Measurements from ENCODE around the gene KLHL13.

DNA sequence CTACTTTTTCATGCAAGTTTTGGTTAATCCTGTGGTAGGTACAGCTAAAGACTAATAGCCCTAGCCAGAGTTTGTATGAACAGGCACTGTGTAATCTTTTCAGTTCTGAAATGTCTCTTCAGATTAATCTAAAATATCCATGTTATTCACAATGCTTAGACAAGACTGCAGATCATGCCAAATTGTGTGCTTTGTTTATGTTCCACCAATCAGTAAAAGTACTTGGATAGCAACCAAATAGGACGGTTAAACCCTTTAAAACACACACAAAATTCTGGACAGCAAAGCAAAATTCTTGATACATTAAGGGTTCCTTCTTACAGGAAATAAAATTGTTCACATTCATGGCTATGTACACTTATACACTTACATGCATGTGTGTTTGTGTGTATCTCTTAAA, 139.1 kb downstream of the KLHL13 start:
- TF ChIP-seq FOXK2 (IDR thresholded peaks at IDR 0.05) (no peak), BHLHE40 (IDR thresholded peaks at IDR 0.05; ENCODE audit: borderline replicate concordance) (no peak), ARNT (IDR thresholded peaks at IDR 0.05) (no peak), SP1 (IDR thresholded peaks at IDR 0.05) (no peak), SUZ12 (IDR thresholded peaks at IDR 0.05) (no peak), FOXM1 (IDR thresholded peaks at IDR 0.05; ENCODE audit: borderline replicate concordance) (no peak), TARDBP (IDR thresholded peaks at IDR 0.05) (no peak), ZNF384 (IDR thresholded peaks at IDR 0.05) (no peak), ELF4 (IDR thresholded peaks at IDR 0.05) (no peak), CTBP1 (IDR thresholded peaks at IDR 0.05; ENCODE audit: borderline replicate concordance) (no peak), HDGF (IDR thresholded peaks at IDR 0.05; ENCODE audit: borderline replicate concordance) (no peak), L3MBTL2 (conservative IDR thresholded peaks at IDR 0.05) (no peak), FOXA1 (IDR thresholded peaks at IDR 0.05) (no peak)

Measured in HEK293T (cell line).